ENCODE measurements around the gene ROR2.

DNA sequence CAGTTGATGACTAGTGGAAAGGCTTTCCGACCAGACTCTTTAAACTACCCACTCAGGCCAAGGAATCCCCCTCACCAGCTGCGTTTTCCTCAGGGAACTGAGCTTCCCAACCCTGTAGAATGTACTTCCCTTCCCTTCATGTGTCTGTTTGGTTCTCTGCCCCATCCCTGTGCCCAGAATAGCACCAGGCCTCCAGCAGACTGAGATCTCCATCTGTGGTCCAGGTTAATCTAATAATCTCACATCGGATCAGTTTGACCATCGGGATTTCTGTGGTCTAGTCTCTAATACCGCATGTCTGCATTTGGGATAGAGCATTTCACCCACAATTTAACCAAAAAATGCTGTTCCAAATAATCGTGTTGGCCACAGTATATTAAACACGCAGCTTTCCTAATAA, 237.2 kb downstream of the ROR2 start:
- TF ChIP-seq, protein P1, sequence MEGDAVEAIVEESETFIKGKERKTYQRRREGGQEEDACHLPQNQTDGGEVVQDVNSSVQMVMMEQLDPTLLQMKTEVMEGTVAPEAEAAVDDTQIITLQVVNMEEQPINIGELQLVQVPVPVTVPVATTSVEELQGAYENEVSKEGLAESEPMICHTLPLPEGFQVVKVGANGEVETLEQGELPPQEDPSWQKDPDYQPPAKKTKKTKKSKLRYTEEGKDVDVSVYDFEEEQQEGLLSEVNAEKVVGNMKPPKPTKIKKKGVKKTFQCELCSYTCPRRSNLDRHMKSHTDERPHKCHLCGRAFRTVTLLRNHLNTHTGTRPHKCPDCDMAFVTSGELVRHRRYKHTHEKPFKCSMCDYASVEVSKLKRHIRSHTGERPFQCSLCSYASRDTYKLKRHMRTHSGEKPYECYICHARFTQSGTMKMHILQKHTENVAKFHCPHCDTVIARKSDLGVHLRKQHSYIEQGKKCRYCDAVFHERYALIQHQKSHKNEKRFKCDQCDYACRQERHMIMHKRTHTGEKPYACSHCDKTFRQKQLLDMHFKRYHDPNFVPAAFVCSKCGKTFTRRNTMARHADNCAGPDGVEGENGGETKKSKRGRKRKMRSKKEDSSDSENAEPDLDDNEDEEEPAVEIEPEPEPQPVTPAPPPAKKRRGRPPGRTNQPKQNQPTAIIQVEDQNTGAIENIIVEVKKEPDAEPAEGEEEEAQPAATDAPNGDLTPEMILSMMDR (IDR thresholded peaks at IDR 0.05; ENCODE audit: low read depth, low read length, missing input control): no peak
- no peak for TF ChIP-seq MAX (IDR thresholded peaks at IDR 0.05)
- no peak for TF ChIP-seq GABPA (IDR thresholded peaks at IDR 0.05 in 1 of 2, conservative IDR thresholded peaks at IDR 0.05 in 1 of 2)
- TF ChIP-seq JUND (IDR thresholded peaks at IDR 0.05): no peak
- TF ChIP-seq RAD21 (IDR thresholded peaks at IDR 0.05): no peak

Measured in liver (tissue), 3 donors.